IgD-negative memory B cell (primary cell): ENCODE data around the gene DAAM2. TPM values are rescaled to one million over a fixed set of nuclear protein-coding genes. Genes with fewer than 3 reads are reported as not detected.

Experiments
- H3K27ac Mint-ChIP-seq, 3 donors: one replicate each; pipeline ENCODE4 v1.8.0; 2020 to 2022; ENCODE audit warnings: mild to moderate bottlenecking in 3 of 3, mixed read lengths in 3 of 3, moderate library complexity in 1 of 3
- H3K27me3 Mint-ChIP-seq: one replicate; pipeline ENCODE4 v1.8.0; 2021; ENCODE audit warnings: mixed read lengths
- H3K36me3 Mint-ChIP-seq: one replicate; pipeline ENCODE4 v1.8.0; 2020; ENCODE audit warnings: mild to moderate bottlenecking, mixed read lengths
- H3K4me1 Mint-ChIP-seq, 3 donors: one replicate each; pipeline ENCODE4 v1.8.0; 2020 to 2022; ENCODE audit warnings: mixed read lengths in 3 of 3, mild to moderate bottlenecking in 1 of 3
- H3K4me3 Mint-ChIP-seq, 4 donors: one replicate each; pipeline ENCODE4 v1.8.0; 2020 to 2022; ENCODE audit warnings: mild to moderate bottlenecking in 4 of 4, mixed read lengths in 4 of 4, moderate library complexity in 3 of 4
- H3K9me3 Mint-ChIP-seq, 3 donors: one replicate each; pipeline ENCODE4 v1.8.0; 2020 to 2021; ENCODE audit warnings: mixed read lengths in 3 of 3, mild to moderate bottlenecking in 1 of 3
- polyA plus RNA-seq: library from polyadenylated mRNA; unstranded; fragments of 300-500 nt; fragmentation: Illumina TruSeq; gene quantifications from one replicate; pipeline ENCODE4 v1.2.3, GENCODE V29; 2021

Gene DAAM2
- polyA plus RNA-seq, 1 donor from 2014 or later, result not detected

GRCh38 chr6:39819228-39819627 lies 27.1 kb downstream of the DAAM2 start:
- no peak overlapping the region for H3K27ac Mint-ChIP-seq
- no peak overlapping the region for H3K4me3 Mint-ChIP-seq
- H3K36me3 Mint-ChIP-seq, result peaks cover 3% of the 10 kb centered on the region
- peaks cover 0 to 2% (median 0%) of the 10 kb centered on the region in 3 donors for H3K9me3 Mint-ChIP-seq
- peaks cover 3% of the 10 kb centered on the region for H3K27me3 Mint-ChIP-seq
- no peaks in the 10 kb centered on the region for H3K4me1 Mint-ChIP-seq

- H3K27ac Mint-ChIP-seq, result no peak overlapping the region
- H3K4me1 Mint-ChIP-seq, result no peaks in the 10 kb centered on the region
- no peak overlapping the region for H3K4me3 Mint-ChIP-seq
- peaks cover 3% of the 10 kb centered on the region for H3K27me3 Mint-ChIP-seq
- peaks cover 0 to 2% (median 0%) of the 10 kb centered on the region in 3 donors for H3K9me3 Mint-ChIP-seq
- H3K36me3 Mint-ChIP-seq, result peaks cover 3% of the 10 kb centered on the region
Measured at GRCh38 chr6:39819676-39820075, 27.5 kb downstream of the DAAM2 start.

- Mint-ChIP-seq H3K4me1 (no peaks in the 10 kb centered on the region), H3K9me3 (peaks cover 0 to 2% (median 0%) of the 10 kb centered on the region in 3 donors), H3K27ac (no peak overlapping the region), H3K27me3 (peaks cover 3% of the 10 kb centered on the region), H3K4me3 (no peak overlapping the region), H3K36me3 (peaks cover 3% of the 10 kb centered on the region)
Measured at GRCh38 chr6:39820553-39820952, 28.4 kb downstream of the DAAM2 start.

GRCh38 chr6:39821046-39821740 lies 29.0 kb downstream of the DAAM2 start:
- H3K4me3 Mint-ChIP-seq, result no peak overlapping the region
- H3K36me3 Mint-ChIP-seq, result peaks cover 3% of the 10 kb centered on the region
- peaks cover 3% of the 10 kb centered on the region for H3K27me3 Mint-ChIP-seq
- H3K4me1 Mint-ChIP-seq, result no peaks in the 10 kb centered on the region
- no peak overlapping the region for H3K27ac Mint-ChIP-seq
- peaks cover 0 to 2% (median 0%) of the 10 kb centered on the region in 3 donors for H3K9me3 Mint-ChIP-seq

- Mint-ChIP-seq H3K36me3 (peaks cover under 1% of the 10 kb centered on the region), H3K27me3 (peaks cover 3% of the 10 kb centered on the region), H3K4me3 (no peak overlapping the region), H3K27ac (no peak overlapping the region), H3K4me1 (no peaks in the 10 kb centered on the region), H3K9me3 (peaks cover 0 to 3% (median 0%) of the 10 kb centered on the region in 3 donors)
Measured at GRCh38 chr6:39821742-39822532, 29.8 kb downstream of the DAAM2 start.

GRCh38 chr6:39822846-39823815 lies 31.0 kb downstream of the DAAM2 start:
- H3K9me3 Mint-ChIP-seq, result peaks cover 0 to 2% (median 0%) of the 10 kb centered on the region in 3 donors
- no peak overlapping the region for H3K4me3 Mint-ChIP-seq
- peaks cover 6% of the 10 kb centered on the region for H3K27me3 Mint-ChIP-seq
- no peak overlapping the region for H3K27ac Mint-ChIP-seq
- no peaks in the 10 kb centered on the region for H3K36me3 Mint-ChIP-seq
- no peaks in the 10 kb centered on the region for H3K4me1 Mint-ChIP-seq

- peaks cover 6% of the 10 kb centered on the region for H3K27me3 Mint-ChIP-seq
- no peak overlapping the region for H3K27ac Mint-ChIP-seq
- peaks cover 0 to 2% (median 0%) of the 10 kb centered on the region in 3 donors for H3K9me3 Mint-ChIP-seq
Measured at GRCh38 chr6:39824030-39824926, 32.1 kb downstream of the DAAM2 start.

GRCh38 chr6:39829331-39829730 lies 37.2 kb downstream of the DAAM2 start:
- H3K27ac Mint-ChIP-seq, result no peak overlapping the region
- peaks cover 7% of the 10 kb centered on the region for H3K27me3 Mint-ChIP-seq
- no peaks in the 10 kb centered on the region for H3K4me1 Mint-ChIP-seq
- no peaks in the 10 kb centered on the region for H3K36me3 Mint-ChIP-seq
- peaks cover 0 to 2% (median 2%) of the 10 kb centered on the region in 3 donors for H3K9me3 Mint-ChIP-seq
- H3K4me3 Mint-ChIP-seq, result no peak overlapping the region

More at GRCh38 chr6:39824030-39824926, 32.1 kb downstream of the DAAM2 start:
- no peak overlapping the region for H3K4me3 Mint-ChIP-seq
- H3K4me1 Mint-ChIP-seq, result no peaks in the 10 kb centered on the region
- no peaks in the 10 kb centered on the region for H3K36me3 Mint-ChIP-seq

GRCh38 chr6:39830444-39830843 lies 38.3 kb downstream of the DAAM2 start:
- peaks cover 7% of the 10 kb centered on the region for H3K27me3 Mint-ChIP-seq
- H3K36me3 Mint-ChIP-seq, result no peaks in the 10 kb centered on the region
- peaks cover 0 to 2% (median 2%) of the 10 kb centered on the region in 3 donors for H3K9me3 Mint-ChIP-seq
- H3K4me3 Mint-ChIP-seq, result no peak overlapping the region
- H3K27ac Mint-ChIP-seq, result no peak overlapping the region
- no peaks in the 10 kb centered on the region for H3K4me1 Mint-ChIP-seq

GRCh38 chr6:39831701-39832100 lies 39.5 kb downstream of the DAAM2 start:
- H3K27ac Mint-ChIP-seq, result no peak overlapping the region
- no peaks in the 10 kb centered on the region for H3K4me1 Mint-ChIP-seq
- peaks cover 7% of the 10 kb centered on the region for H3K27me3 Mint-ChIP-seq
- H3K4me3 Mint-ChIP-seq, result no peak overlapping the region
- H3K36me3 Mint-ChIP-seq, result no peaks in the 10 kb centered on the region
- H3K9me3 Mint-ChIP-seq, result peaks cover 0 to 4% (median 2%) of the 10 kb centered on the region in 3 donors

- Mint-ChIP-seq H3K36me3 (no peaks in the 10 kb centered on the region), H3K4me3 (no peak overlapping the region), H3K4me1 (no peaks in the 10 kb centered on the region), H3K27me3 (peaks cover 9% of the 10 kb centered on the region), H3K9me3 (peaks cover 0 to 4% (median 2%) of the 10 kb centered on the region in 3 donors), H3K27ac (no peak overlapping the region)
Measured at GRCh38 chr6:39834278-39834677, 42.1 kb downstream of the DAAM2 start.

- Mint-ChIP-seq H3K4me3 (no peak overlapping the region), H3K9me3 (peaks cover 0 to 10% (median under 1%) of the 10 kb centered on the region in 3 donors), H3K4me1 (no peaks in the 10 kb centered on the region), H3K36me3 (no peaks in the 10 kb centered on the region), H3K27me3 (peaks cover 9% of the 10 kb centered on the region), H3K27ac (no peak overlapping the region)
Measured at GRCh38 chr6:39834866-39835265, 42.7 kb downstream of the DAAM2 start.

- Mint-ChIP-seq H3K27me3 (peaks cover 6% of the 10 kb centered on the region), H3K9me3 (peaks cover 0 to 10% (median 0%) of the 10 kb centered on the region in 3 donors), H3K4me3 (no peak overlapping the region), H3K36me3 (no peaks in the 10 kb centered on the region), H3K4me1 (no peaks in the 10 kb centered on the region), H3K27ac (no peak overlapping the region)
Measured at GRCh38 chr6:39835821-39836295, 43.7 kb downstream of the DAAM2 start.

- no peak overlapping the region for H3K4me3 Mint-ChIP-seq
- no peaks in the 10 kb centered on the region for H3K36me3 Mint-ChIP-seq
- H3K27me3 Mint-ChIP-seq, result peaks cover 6% of the 10 kb centered on the region
- H3K27ac Mint-ChIP-seq, result no peak overlapping the region
- peaks cover 0 to 10% (median 0%) of the 10 kb centered on the region in 3 donors for H3K9me3 Mint-ChIP-seq
- H3K4me1 Mint-ChIP-seq, result no peaks in the 10 kb centered on the region
Measured at GRCh38 chr6:39836606-39837005, 44.4 kb downstream of the DAAM2 start.
